Measurements from ENCODE around the gene SYT9. TPM values are rescaled to one million over a fixed set of nuclear protein-coding genes. Genes with fewer than 3 reads are reported as not detected.

The SYT9 gene
- total RNA-seq, 1 donor from 2014 or later = 0.16 TPM

GRCh38 chr11:7251487-7251835 lies 243 bp upstream of the SYT9 start:
- Histone ChIP-seq H3K27me3 (ENCODE audit: insufficient read depth, low read length) (peaks cover 18% of the 10 kb centered on the region), H3K79me2 (ENCODE audit: insufficient read depth, low read length) (no peaks in the 10 kb centered on the region), H3K4me1 (ENCODE audit: insufficient read depth, low read length) (peaks cover 5% of the 10 kb centered on the region), H3K9me3 (ENCODE audit: insufficient read depth, low read depth, low read length) (no peaks in the 10 kb centered on the region), H4K20me1 (ENCODE audit: insufficient read depth, low read length) (no peaks in the 10 kb centered on the region), H3K4me3 (ENCODE audit: insufficient read depth, low read depth, low read length) (peak overlapping the region; percentile 50), H3K36me3 (ENCODE audit: insufficient read depth, low read length) (no peaks in the 10 kb centered on the region), H2AFZ (ENCODE audit: low read depth, low read length) (peak overlapping the region; percentile 81), H3K4me2 (ENCODE audit: low read length) (peak overlapping the region; percentile 88), H3K27ac (ENCODE audit: low read depth, low read length) (no peak overlapping the region), H3K9ac (ENCODE audit: low read length) (no peak overlapping the region)
- Mint-ChIP-seq H3K36me3 (ENCODE audit: low read depth, unreplicated experiment) (no peaks in the 10 kb centered on the region), H3K4me3 (ENCODE audit: unreplicated experiment) (peak overlapping the region; percentile 74), H3K4me1 (ENCODE audit: low read depth, unreplicated experiment) (no peaks in the 10 kb centered on the region), H3K9me3 (ENCODE audit: unreplicated experiment) (peaks cover 3% of the 10 kb centered on the region), H3K27me3 (ENCODE audit: low read depth, unreplicated experiment) (peaks cover 56% of the 10 kb centered on the region), H3K27ac (ENCODE audit: unreplicated experiment) (no peak overlapping the region)
- TF ChIP-seq EZH2 (IDR thresholded peaks at IDR 0.05; ENCODE audit: insufficient read depth, low read length) (peak; percentile 3), CTCF (IDR thresholded peaks at IDR 0.05; ENCODE audit: insufficient read depth, low read depth, low read length) (no peak)
- DNase-seq (ENCODE audit: low read depth) (no peak), FAIRE-seq (no peak)

- Histone ChIP-seq H2AFZ (ENCODE audit: low read depth, low read length) (peak overlapping the region; percentile 2), H3K79me2 (ENCODE audit: insufficient read depth, low read length) (no peaks in the 10 kb centered on the region), H3K4me1 (ENCODE audit: insufficient read depth, low read length) (peaks cover 5% of the 10 kb centered on the region), H3K9ac (ENCODE audit: low read length) (no peak overlapping the region), H4K20me1 (ENCODE audit: insufficient read depth, low read length) (no peaks in the 10 kb centered on the region), H3K4me3 (ENCODE audit: insufficient read depth, low read depth, low read length) (no peak overlapping the region), H3K4me2 (ENCODE audit: low read length) (peak overlapping the region; percentile 88), H3K9me3 (ENCODE audit: insufficient read depth, low read depth, low read length) (no peaks in the 10 kb centered on the region), H3K27ac (ENCODE audit: low read depth, low read length) (no peak overlapping the region), H3K36me3 (ENCODE audit: insufficient read depth, low read length) (no peaks in the 10 kb centered on the region), H3K27me3 (ENCODE audit: insufficient read depth, low read length) (peaks cover 18% of the 10 kb centered on the region)
- TF ChIP-seq CTCF (IDR thresholded peaks at IDR 0.05; ENCODE audit: insufficient read depth, low read depth, low read length) (no peak), EZH2 (IDR thresholded peaks at IDR 0.05; ENCODE audit: insufficient read depth, low read length) (no peak)
- Mint-ChIP-seq H3K4me3 (ENCODE audit: unreplicated experiment) (peak overlapping the region; percentile 84), H3K36me3 (ENCODE audit: low read depth, unreplicated experiment) (no peaks in the 10 kb centered on the region), H3K27me3 (ENCODE audit: low read depth, unreplicated experiment) (peaks cover 56% of the 10 kb centered on the region), H3K4me1 (ENCODE audit: low read depth, unreplicated experiment) (no peaks in the 10 kb centered on the region), H3K9me3 (ENCODE audit: unreplicated experiment) (peaks cover 3% of the 10 kb centered on the region), H3K27ac (ENCODE audit: unreplicated experiment) (no peak overlapping the region)
- no peak for FAIRE-seq
- DNase-seq (ENCODE audit: low read depth) = no peak
Observed at GRCh38 chr11:7252683-7253213, 1.0 kb downstream of the SYT9 start.

- TF ChIP-seq EZH2 (IDR thresholded peaks at IDR 0.05; ENCODE audit: insufficient read depth, low read length) (no peak), CTCF (IDR thresholded peaks at IDR 0.05; ENCODE audit: insufficient read depth, low read depth, low read length) (no peak)
- Mint-ChIP-seq H3K27me3 (ENCODE audit: low read depth, unreplicated experiment) (peaks cover 56% of the 10 kb centered on the region), H3K36me3 (ENCODE audit: low read depth, unreplicated experiment) (no peaks in the 10 kb centered on the region), H3K4me3 (ENCODE audit: unreplicated experiment) (no peak overlapping the region), H3K9me3 (ENCODE audit: unreplicated experiment) (peaks cover 3% of the 10 kb centered on the region), H3K27ac (ENCODE audit: unreplicated experiment) (no peak overlapping the region), H3K4me1 (ENCODE audit: low read depth, unreplicated experiment) (no peaks in the 10 kb centered on the region)
- H4K20me1 ChIP-seq (ENCODE audit: insufficient read depth, low read length) = no peaks in the 10 kb centered on the region
- no peaks in the 10 kb centered on the region for H3K9me3 ChIP-seq (ENCODE audit: insufficient read depth, low read depth, low read length)
- no peaks in the 10 kb centered on the region for H3K79me2 ChIP-seq (ENCODE audit: insufficient read depth, low read length)
- FAIRE-seq = no peak
- H3K36me3 ChIP-seq (ENCODE audit: insufficient read depth, low read length) = no peaks in the 10 kb centered on the region
- H2AFZ ChIP-seq (ENCODE audit: low read depth, low read length) = no peak overlapping the region
- DNase-seq (ENCODE audit: low read depth) = no peak
- no peak overlapping the region for H3K4me3 ChIP-seq (ENCODE audit: insufficient read depth, low read depth, low read length)
- H3K4me2 ChIP-seq (ENCODE audit: low read length) = no peak overlapping the region
- H3K27me3 ChIP-seq (ENCODE audit: insufficient read depth, low read length) = peaks cover 18% of the 10 kb centered on the region
- peaks cover 5% of the 10 kb centered on the region for H3K4me1 ChIP-seq (ENCODE audit: insufficient read depth, low read length)
- H3K9ac ChIP-seq (ENCODE audit: low read length) = no peak overlapping the region
- H3K27ac ChIP-seq (ENCODE audit: low read depth, low read length) = no peak overlapping the region
Observed at GRCh38 chr11:7253800-7254199, 2.1 kb downstream of the SYT9 start.

All from astrocyte (in vitro differentiated cells and primary cell).